NOMO-1 (cell line): Measurements from ENCODE around the gene SBNO1.
"Not testable (repeated sequence)": the region's sequence is repeated elsewhere in the genome, so short reads cannot be mapped to it uniquely, and the experiment has no call there.

ENCODE experiments used
- DNase-seq, 2 experiments: peaks; one replicate each; lab custom pipeline; 2025; ENCODE audit not compliant: unreplicated experiment in 2 of 2; lab: John Stamatoyannopoulos, UW

SBNO1 gene

DNA sequence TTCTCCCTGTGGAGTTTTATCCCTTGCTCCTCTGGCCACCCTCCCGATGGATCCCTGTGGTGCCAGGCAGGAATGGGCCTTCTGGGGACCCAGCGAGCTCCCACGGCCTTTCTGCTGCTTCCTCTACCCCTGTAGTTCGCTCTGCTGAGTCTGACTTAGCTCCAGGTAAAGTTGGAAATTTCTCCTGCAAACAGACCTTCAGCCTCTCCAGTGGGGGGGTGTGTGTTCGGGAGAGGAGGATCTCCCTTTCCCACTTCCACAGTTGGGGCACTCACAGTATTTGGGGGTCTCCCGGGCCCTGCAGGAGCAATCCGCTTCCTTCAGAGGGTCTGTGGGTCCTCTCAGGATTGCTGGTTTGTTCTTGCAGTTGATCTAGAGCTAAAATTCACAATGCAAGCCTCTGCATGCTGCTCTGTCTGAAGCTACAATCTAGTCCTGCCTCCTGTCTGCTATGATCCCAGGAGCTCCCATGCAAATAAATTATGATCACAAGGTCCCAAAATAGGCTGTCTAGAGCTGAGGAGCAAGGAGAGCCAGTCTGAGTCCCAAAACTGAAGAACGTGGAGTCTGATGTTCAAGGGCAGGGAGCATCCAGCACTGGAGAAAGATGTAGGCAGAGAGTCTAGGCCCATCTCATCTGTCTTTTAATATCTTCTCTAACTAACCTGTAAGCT, 113.1 kb downstream of the SBNO1 start:
- DNase-seq = no peak

DNA sequence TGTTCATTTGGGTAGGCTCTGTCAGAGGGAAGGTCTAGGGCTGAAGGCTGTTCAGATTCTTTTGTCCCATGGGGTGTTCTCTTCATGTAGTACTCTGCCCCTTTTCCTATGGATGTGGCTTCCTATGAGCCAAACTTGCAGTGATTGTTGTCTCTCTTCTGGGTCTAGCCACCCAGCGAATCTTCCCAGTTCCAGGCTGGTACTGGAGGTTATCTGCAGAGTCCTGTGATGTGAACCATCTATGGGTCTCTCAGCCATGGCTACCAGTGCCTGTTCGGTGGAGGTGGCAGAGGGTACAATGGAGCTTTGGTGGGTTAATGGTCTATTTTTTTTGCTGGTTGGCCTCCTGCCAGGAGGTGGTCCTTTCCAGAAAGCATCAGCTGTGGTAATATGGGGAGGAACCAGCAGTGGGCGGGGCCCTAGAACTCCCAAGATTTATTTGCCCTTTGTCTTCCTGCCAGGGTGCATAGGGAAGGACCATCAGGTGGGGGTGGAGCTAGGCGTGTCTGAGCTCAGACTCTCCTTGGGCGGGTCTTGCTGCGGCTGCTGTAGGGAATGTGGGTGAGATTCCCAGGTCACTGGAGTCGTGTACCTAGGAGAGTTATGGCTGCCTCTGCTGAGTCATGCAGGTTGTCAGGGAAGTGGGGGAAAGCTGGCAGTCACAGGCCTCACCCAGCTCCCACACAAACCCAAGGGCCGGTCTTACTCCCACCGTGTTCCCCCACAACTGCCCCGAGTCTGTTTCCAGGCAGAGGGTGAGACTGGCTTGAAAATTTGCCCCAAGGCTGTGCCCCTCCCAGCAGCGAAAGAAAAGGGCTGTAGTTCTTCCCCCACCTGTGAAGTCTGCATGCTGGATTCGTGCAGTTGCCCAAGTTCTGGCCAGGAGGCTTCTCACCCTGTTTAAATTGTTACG, 113.9 kb downstream of the SBNO1 start:
- DNase-seq = no peak

DNA sequence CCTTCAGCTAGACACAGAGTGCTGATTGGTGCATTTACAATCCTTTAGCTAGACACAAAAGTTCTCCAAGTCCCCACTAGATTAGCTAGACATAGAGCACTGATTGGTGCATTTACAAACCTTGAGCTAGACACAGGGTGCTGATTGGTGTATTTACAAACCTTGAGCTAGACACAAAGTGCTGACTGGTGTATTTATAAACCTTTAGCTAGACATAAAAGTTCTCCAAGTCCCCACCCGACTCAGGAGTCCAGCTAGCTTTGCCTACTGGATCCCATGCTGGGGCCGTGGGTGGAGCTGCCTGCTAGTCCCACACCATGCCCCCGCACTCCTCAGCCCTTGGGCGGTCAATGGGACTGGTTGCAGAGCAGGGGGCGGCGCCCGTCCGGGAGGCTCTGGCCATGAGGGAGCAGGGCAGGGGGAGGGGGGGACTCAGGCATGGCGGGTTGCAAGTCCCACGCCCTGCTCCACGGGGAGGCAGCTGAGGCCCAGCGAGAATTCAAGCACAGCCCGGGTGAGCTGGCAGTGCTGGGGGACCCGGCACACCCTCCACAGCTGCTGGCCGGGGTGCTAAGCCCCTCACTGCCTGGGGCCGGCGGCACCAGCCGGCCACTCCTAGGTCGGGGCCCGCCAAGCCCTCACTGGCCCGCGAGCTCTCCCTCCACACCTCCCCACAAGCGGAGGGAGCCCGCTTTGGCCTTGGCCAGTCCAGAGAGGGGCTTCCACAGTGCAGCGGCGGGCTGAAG, 115.5 kb downstream of the SBNO1 start:
- DNase-seq = not testable (repeated sequence)

DNA sequence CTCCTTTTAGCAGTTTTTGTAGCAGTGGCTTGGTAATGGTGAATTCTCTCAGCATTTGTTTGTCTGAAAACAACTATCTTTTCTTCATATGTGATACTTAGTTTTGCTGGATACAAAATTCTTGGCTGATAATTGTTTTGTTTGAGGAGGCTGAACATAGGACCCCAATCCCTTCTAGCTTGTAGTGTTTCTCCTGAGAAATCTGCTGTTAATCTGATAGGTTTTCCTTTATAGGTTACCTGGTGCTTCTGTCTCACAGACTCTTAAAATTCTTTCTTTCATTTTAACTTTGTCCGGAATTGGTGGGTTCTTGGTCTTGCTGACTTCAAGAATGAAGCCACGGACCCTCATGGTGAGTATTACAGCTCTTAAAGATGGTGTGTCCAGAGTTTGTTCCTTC, 116.5 kb downstream of the SBNO1 start:
- not testable (repeated sequence) for DNase-seq

DNA sequence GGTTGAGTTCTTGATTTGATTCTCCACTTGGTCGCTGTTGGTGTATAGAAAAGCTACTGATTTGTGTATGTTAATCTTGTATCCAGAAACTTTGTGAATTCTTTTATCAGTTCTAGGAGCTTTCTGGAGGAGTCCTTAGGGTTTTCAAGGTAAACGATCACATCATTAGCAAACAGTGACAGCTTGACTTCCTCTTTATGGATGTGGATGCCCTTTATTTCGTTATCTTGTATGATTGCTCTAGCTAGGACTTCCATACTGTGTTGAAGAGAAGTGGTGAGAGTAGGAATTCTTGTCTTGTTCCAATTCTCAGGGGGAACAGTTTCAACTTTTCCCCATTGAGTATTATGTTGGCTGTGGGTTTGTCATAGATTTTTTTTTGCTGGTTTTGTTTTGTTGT, 119.0 kb downstream of the SBNO1 start:
- DNase-seq = no peak

DNA sequence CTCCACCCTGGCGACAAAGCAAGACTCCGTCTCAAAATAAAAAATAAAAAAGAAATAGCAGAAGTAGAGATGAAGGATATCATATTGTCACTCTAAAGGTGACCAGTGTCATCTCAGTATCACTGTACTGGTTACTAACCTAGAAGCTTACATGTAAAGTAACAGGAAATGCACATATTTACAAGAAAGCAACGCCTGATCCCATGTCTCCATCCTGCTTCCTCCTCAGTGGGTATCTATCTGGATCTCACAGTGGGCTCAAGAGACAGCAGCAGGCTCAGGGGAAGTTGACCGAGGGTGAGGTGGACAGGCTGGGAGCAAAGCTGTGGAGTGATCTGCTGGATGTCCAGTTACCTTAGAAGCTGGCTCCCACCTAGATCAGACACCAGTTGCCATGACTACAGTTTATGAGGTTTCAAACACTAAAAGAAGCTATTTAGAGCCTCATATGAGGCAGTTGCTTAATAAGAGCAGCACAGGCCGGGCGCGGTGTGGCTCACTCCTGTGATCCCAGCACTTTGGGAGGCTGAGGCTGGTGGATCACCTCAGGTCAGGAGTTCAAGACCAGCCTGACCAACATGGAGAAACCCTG, 120.9 kb downstream of the SBNO1 start:
- DNase-seq = no peak

DNA sequence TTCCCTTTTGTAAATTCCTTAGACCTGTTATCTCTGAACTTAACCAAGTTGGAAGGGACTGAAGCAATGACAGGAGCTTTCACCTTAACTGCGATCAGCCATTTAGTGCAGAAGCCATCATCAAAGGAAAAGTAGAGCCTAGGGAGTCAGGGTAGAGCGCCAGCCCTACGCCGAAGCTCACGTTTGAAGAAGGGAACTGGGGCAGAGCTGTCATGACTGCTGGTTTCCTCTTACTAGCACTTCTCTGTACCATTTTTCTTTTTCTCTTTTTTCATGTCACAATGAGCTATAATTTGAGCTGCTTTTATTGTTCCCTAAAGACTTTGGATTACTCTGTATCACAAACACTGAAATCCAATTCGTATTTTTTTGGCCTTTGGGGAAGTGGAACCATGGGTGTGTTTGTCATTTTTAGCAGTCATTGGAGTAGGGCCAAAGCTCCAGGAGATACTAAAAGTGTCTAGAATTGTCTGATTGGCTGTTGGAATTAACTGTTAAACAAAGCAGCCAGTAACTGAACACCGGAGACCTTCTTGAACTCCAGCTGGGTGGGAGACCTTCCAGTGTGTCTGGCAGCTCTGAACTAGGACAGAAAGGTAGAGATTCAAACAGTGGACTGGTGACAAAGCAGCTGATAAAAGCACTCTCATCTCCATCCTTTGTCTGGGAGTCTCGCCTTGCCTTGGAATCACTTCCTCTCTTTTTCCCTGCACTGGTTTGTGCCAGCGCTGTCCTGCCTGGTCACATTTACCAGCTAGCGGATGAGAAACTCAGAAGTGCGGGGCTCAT, 122.3 kb downstream of the SBNO1 start:
- peak; percentile 27 to 50 for DNase-seq
